AG09309 (cell line): ENCODE results near the gene APEX1.

Source experiments
- DNase-seq: peaks from one replicate; pipeline ENCODE4 v3.0.0-alpha.2; 2010; ENCODE audit warnings: low read depth
- H3K4me3 ChIP-seq: 2 replicates; pipeline ENCODE4 v1.5.1; 2011; ENCODE audit warnings: mild to moderate bottlenecking, low read depth, low read length, moderate library complexity; ENCODE audit not compliant: control insufficient read depth
- TF ChIP-seq, protein P1 (sequence below): IDR thresholded peaks from 2 replicates; pipeline ENCODE4 v1.5.1; 2011; ENCODE audit warnings: mild to moderate bottlenecking, low read depth, low read length, inconsistent platforms; ENCODE audit not compliant: insufficient read depth, control insufficient read depth; ENCODE audit errors: missing control alignments

The APEX1 gene

GRCh38 chr14:20424851-20425250 lies 30.2 kb upstream of the APEX1 start:
- TF ChIP-seq, protein P1, sequence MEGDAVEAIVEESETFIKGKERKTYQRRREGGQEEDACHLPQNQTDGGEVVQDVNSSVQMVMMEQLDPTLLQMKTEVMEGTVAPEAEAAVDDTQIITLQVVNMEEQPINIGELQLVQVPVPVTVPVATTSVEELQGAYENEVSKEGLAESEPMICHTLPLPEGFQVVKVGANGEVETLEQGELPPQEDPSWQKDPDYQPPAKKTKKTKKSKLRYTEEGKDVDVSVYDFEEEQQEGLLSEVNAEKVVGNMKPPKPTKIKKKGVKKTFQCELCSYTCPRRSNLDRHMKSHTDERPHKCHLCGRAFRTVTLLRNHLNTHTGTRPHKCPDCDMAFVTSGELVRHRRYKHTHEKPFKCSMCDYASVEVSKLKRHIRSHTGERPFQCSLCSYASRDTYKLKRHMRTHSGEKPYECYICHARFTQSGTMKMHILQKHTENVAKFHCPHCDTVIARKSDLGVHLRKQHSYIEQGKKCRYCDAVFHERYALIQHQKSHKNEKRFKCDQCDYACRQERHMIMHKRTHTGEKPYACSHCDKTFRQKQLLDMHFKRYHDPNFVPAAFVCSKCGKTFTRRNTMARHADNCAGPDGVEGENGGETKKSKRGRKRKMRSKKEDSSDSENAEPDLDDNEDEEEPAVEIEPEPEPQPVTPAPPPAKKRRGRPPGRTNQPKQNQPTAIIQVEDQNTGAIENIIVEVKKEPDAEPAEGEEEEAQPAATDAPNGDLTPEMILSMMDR: no peak
- H3K4me3 ChIP-seq: no peak overlapping the region
- DNase-seq: no peak

DNA sequence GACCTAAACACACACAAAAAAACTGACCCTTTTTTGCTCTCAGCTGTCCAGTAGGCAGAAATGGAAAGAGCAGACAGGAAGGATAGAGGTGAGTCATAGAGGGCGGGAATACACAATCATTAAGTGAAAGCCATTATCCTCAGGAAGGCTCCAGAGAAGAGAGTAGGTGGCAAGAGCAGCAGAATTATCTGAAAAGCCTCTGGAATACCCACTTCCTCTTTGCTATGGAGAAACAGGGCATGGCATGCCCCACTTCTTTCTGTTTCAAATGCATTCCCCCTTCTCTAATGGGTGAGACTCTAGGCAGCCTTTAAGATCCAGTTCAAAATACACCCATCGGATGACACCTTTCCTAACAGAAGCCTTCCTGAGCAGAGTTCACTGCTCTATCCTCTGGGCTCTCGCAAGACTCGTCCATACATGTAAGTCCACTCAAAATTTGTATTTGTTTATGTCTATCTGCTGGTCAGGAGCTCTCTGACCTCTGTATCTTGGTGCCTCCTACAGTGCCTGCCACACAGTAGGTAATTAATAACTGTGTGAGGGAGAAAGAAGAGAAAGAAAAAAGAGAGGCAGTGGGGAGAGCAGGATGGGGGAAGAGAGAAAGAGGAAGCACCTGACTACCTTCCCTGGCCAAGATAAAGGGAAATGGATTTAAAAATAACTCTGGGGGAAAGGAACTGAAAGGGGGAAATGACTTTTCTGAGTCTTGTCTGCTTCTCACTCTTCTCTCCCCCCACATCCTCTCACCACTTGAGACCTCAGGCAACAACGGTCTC lies 27.6 kb upstream of the APEX1 start:
- H3K4me3 ChIP-seq: no peak overlapping the region
- no peak for DNase-seq

GRCh38 chr14:20428010-20428365 lies 27.0 kb upstream of the APEX1 start:
- H3K4me3 ChIP-seq: no peak overlapping the region
- no peak for DNase-seq
- TF ChIP-seq, protein P1: no peak

More for the DNA sequence above, 27.6 kb upstream of the APEX1 start:
- TF ChIP-seq, protein P1: no peak

GRCh38 chr14:20428802-20429201 lies 26.2 kb upstream of the APEX1 start:
- H3K4me3 ChIP-seq: no peak overlapping the region
- TF ChIP-seq, protein P1: no peak
- DNase-seq: no peak

- H3K4me3 ChIP-seq: no peak overlapping the region
- TF ChIP-seq, protein P1: no peak
- DNase-seq: no peak
Measured at GRCh38 chr14:20429801-20430669, 25.0 kb upstream of the APEX1 start.

DNA sequence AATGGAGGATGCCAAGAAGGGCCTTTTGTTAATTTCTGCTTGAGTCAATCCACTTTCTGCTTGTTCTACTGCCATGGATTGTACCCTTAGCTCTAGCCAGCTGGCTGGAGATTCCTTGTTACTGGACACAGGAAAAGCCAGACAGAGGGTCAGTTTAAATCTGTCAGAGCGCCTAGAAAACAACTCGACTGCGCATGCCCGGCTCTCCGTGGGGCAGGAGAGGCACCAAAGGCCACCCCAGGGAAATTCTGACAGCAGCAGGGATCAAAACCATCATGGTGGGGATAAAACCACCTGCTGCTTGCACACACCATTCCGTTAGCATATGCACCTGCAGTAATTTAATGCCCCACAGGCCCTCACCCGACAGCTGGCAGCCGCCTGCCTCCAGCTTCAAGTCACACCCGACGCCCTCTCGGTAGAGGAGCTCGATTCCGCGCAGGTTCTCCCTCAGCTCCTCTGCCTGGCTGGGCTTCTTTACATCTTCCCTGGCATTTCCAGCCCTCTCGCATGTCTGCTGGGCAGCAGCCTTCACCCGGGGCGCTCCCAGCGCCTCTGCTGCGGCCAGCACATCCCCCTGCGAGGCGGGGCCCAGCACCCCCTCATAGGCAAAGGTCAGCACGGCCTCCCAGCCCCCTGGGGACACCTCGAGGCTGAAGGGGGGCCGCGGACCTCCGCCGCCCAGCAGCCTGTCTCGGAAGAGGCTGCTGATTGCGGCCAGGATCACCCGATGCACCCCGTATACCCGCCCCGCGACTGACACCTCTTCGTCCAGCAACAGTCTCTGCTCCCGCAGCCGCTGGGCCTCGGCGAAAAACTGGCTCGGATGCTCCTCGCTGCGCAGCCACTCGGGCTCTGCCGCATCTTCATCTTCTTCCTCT lies 20.1 kb upstream of the APEX1 start:
- no peak overlapping the region for H3K4me3 ChIP-seq
- DNase-seq: no peak
- TF ChIP-seq, protein P1: no peak
